Omental fat pad (tissue), 4 donors: ENCODE data around the gene DNMBP. TPM values are rescaled to one million over a fixed set of nuclear protein-coding genes. Genes with fewer than 3 reads are reported as not detected.
"Not testable (repeated sequence)": the region's sequence is repeated elsewhere in the genome, so short reads cannot be mapped to it uniquely, and the experiment has no call there.

Experiments
- ATAC-seq: fragments of 150-250 bp; one replicate; pipeline ENCODE4 v1.9.1; 2016; ENCODE audit warnings: mild to moderate bottlenecking, moderate library complexity; ENCODE audit not compliant: low FRiP score
- DNase-seq: peaks from one replicate; pipeline ENCODE4 v3.0.0-alpha.2; 2019; ENCODE audit warnings: low spot score
- CTCF ChIP-seq, 3 donors: fragments of 450-650 bp; IDR thresholded peaks; one replicate each; pipeline ENCODE4 v1.5.1; 2016 to 2017; ENCODE audit warnings: antibody characterized with exemption in 3 of 3, mild to moderate bottlenecking in 3 of 3, moderate library complexity in 2 of 3
- total RNA-seq, 4 donors: library from RNA; depleted of rRNA; stranded (reverse); fragments of >200 nt; gene quantifications; one replicate each; pipeline ENCODE4 v1.1.0, GENCODE V29; 2016

DNMBP gene
- total RNA-seq, 4 donors from 2014 or later: 17.5 to 41.3 (median 29.6) TPM

- no peak for DNase-seq
- TF ChIP-seq CTCF (IDR thresholded peaks at IDR 0.05): no peak
- ATAC-seq: no peak
Observed at GRCh38 chr10:99965700-99966099, 44.0 kb downstream of the DNMBP start.

DNA sequence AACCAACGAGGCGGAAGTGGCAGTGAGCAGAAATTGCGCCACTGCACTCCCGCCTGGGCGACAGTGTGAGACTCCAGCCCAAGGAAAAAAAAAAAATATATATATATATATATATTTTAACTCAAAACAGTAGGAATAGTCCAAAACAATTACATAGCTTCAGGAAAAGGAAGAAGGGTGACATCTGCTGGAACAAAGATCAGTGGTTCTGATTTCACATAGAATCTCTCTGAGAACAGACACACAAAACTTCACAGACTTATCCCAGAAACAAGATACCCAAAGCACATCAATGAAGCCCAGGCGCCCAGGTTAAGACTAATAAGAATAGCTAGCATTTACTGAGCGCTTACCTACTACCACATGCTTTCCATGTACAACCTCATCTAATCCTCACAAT, 45.0 kb downstream of the DNMBP start:
- no peak for ATAC-seq
- TF ChIP-seq CTCF (IDR thresholded peaks at IDR 0.05): no peak
- no peak for DNase-seq

DNA sequence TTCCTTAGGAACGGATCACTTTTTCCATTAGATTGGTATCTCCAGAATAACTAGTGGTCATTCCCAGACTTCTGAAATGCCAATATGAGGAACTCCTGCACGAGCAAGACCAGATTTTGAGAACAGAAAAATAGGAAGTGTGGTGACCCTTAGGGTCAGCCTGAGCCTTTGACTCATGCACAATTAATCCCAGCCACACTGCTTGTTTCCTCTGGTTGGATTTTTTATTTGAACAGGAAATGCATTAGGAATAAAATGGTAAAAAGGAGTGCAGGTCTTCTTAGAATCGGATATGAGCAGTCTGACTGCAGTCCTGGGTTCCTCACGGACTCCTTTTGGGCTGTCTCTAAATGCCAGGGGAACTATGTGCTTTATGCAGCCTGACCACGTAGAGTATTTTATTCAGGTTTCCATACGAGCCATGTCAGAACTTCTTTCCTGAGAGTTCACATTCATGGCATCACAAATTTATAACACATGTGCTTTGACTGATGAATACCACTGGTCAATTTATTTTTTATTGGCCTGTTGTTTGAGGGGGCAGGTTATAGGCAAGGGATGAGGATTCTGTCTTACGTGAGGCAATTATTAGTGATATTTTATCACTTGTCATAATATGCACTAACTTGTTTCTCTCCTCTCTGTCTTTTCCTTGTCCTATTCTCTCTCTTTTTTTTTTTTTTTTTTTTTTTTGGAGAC, 46.1 kb downstream of the DNMBP start:
- DNase-seq: not testable (repeated sequence)
- ATAC-seq: peak; percentile 45

DNA sequence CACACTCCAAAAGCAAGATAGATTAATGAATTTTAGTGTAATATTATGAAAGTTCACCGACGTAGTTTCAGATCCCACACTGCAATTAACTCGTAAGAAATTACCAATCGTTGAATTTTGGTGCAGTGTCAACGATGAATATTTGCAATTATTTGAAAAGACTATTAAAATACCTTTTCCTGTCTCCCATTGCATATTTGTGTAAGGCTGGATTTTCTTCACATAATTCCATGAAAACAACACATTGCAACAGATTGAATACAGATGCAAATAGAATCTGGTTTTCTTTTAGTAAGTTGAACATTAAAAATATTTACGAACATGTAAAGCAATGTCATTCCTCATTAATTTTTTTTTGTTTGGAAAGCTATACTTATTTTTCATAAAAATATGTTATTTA, 50.9 kb downstream of the DNMBP start:
- no peak for DNase-seq
- no peak for ATAC-seq
- TF ChIP-seq CTCF (IDR thresholded peaks at IDR 0.05): no peak

DNA sequence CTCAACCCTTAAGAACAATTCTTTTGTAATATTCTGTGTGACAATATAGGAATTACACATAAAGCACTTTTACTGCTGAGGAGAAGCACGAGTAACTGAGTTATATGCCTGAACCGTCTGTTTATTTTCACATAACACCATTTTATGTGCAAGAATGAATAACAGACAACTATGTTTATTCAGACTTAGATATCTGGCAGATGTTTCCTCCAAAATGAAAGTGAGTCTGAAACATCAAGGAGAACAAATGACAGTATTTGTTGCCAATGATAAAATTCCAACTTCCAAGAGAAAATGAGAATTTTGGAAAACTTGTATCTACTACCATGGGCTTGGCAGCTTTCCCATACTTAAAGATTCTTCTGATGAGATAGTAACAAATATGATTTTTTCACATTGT, 51.4 kb downstream of the DNMBP start:
- DNase-seq (no peak), ATAC-seq (no peak)
- no peak for TF ChIP-seq CTCF (IDR thresholded peaks at IDR 0.05)

DNA sequence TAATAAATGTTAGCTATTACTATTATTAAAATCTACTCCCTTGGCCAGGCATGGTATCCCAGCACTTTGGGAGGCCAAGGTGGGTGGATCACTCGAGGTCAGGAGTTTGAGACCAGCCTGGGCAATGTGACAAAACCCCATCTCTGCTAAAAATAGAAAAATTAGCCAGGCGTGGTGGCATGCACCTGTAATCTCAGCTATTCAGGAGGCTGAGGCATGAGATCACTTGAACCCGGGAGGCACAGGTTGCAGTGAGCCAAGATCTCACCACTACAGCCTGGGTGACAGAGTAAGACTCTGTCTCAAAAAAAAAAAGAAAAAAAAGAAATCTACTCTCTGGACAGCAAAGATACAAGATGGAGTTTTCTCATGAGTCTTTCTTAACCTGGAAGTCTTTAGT, 56.2 kb downstream of the DNMBP start:
- DNase-seq, ATAC-seq: not testable (repeated sequence)

DNA sequence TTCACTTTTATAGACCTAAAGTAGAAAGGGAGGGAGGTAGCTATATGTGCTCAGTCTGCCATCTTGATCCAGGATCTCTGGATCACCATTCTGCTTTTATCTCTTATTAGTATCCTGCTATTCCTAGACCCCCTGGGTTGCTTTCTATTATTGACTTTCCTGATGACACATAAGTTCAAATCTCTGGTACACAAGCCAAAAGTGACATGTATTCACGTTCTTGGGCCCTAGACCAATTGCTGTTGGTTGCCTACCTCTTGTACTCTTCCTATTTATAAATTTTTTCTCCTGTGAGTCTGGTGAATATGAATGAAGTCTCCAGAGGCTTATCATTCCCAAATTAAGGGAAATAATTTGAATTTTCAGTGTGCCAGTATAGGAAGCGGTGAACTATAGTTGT, 56.9 kb downstream of the DNMBP start:
- no peak for TF ChIP-seq CTCF (IDR thresholded peaks at IDR 0.05)
- DNase-seq: no peak
- no peak for ATAC-seq

DNA sequence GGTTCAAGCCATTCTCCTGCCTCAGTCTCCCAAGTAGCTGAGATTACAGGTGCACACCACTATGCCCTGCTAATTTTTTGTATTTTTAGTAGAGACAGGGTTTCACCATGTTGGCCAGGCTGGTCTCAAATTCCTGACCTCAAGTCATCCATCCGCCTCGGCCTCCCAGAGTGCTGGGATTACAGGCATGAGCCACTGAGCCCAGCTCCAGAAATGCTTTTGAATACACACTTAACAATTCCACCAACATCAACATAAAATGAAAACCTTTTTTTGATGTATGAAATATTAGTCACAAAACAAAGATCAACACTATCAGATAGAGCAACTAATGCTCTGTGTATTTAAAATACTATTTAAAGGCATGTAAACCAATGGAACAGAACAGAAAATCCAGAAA, 63.7 kb downstream of the DNMBP start:
- ATAC-seq: not testable (repeated sequence)

GRCh38 chr10:99945263-99945662, 64.5 kb downstream of the DNMBP start:
- TF ChIP-seq CTCF (IDR thresholded peaks at IDR 0.05): no peak
- ATAC-seq: peak; percentile 87
- DNase-seq: peak; percentile 45

More for the DNA sequence above, 63.7 kb downstream of the DNMBP start:
- DNase-seq: not testable (repeated sequence)
